Cerebellar cortex (tissue), 1 donor: ENCODE data around the gene GNRH2.
"Not testable (repeated sequence)": the region's sequence is repeated elsewhere in the genome, so short reads cannot be mapped to it uniquely, and the experiment has no call there.

Experiments used
- DNase-seq: peaks from one replicate; pipeline ENCODE4 v3.0.0-alpha.2; 2015; ENCODE audit warnings: low spot score

The GNRH2 gene

DNA sequence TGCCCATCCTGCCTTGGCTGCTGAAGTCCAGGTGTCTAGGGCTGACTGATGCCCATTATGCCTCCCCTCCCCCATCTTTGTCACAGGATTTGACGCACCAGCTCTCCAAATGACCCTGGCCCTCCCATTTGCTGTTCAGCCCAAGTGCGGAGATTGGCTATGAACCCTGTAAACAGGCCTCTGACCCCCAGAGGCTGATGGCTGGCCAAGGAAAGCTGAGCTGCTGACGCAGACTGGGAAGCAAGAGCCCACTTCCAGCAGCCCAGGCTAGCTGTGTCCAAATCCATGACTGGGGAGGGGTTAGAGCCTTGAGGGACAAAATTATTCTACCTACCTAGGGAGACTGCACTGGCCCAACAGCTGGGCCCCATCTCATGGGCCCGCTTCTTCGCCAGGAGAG lies 797 bp upstream of the GNRH2 start:
- no peak for DNase-seq

DNA sequence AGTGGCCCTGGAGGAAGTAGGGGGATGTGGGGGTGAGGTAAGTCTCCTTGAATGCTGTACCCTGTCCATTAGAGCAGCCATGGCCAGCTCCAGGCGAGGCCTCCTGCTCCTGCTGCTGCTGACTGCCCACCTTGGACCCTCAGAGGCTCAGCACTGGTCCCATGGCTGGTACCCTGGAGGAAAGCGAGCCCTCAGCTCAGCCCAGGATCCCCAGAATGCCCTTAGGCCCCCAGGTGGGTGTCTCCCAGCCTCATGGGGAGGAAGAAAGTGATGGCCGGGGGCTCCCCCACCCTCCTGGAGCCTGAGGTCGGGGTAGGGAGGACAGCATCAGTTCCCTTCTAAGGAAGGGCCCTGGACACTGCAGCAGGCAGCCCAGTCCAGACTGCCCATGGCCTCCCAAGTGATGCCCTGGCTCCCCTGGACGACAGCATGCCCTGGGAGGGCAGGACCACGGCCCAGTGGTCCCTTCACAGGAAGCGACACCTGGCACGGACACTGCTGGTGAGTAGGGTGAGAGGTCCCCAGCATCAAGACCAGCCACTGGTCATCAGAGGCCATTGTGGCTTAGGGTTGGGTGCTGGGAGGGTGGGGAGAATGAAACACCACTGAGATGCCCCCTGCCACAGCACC lies 1.0 kb downstream of the GNRH2 start:
- DNase-seq: no peak

- peak; percentile 89 for DNase-seq
Measured at GRCh38 chr20:3045042-3045815, 1.8 kb downstream of the GNRH2 start.

GRCh38 chr20:3045816-3046676 lies 2.6 kb downstream of the GNRH2 start, which contains the start of gene MRPS26:
MRPS26 (plus strand) TSS chr20:3046052; CDS start chr20:3046069, 17 bp downstream.
- peak; percentile 88 for DNase-seq

DNA sequence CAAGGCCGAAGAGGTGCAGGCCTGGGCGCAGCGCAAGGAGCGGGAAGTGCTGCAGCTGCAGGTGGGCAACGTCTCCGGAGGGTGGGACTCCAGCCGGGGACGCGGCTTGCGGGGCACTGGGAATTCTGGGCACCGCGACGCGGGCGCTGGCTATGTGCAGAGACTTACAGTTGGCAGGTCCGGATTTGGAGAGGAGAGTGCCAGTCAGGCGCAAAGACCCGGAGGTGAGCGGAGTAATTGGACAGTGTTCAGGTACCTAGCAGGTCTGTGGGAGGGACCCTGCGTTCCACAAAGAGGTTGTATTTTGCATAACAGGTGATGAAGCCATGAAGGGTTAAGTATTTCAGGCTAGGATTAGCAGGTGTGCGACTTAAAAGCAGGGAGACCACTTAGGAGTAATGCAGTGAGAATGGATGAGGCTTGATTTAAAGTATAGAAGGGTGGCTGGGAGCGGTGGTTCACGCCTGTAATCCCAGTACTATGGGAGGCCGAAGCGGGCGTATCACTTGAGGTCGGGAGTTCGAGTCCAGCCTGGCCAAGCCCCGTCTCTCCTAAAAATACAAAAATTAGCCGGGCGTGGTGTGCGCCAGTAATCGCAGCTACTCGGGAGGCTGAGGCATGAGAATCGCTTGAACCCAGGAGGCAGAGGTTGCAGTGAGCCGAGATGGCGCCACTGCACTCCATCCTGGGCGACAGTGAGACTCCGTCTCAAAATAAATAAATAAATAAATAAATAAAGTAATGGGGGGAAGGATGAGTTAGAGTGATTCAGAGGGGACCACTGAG lies 3.4 kb downstream of the GNRH2 start:
- peak; percentile 35 for DNase-seq

DNA sequence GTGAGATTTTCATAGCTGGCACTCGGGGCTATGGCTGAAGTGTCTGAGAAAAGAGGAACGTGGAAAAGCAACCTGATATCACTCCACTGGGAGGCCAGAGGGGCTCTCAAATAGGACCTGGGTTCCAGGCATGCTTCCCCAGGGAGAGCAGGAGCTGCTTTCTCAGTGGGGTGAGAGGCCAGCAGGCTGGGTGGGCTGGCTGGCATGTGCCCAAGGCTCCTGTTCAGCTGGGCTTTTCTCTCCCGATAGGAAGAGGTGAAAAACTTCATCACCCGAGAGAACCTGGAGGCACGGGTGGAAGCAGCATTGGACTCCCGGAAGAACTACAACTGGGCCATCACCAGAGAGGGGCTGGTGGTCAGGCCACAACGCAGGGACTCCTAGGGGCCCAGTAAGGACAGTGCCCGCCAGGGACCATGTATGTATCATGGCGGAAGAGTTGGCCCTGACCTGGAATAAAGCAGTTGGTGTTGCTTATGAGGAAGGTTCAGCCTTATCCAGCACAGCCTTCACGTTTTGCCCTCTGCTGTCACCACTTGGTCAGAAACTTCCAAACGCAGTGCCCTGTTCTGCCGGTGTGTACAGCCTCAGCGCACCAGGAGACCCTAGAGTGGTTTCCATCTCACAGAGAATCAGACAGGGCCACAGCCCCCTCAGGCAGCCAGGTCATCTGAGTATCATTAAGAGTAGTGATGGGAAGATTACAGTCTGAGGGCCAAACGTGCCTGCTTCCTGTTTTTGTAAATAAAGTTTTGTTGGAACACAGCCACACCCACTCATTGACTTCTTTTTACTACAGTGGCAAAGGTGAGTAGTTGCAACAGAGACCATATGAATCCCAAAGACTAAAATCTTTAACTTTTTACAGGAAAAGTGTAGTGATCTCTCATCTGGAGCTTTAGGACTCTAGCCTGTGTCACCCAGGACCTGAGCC lies 4.3 kb downstream of the GNRH2 start:
- DNase-seq: no peak

- no peak for DNase-seq
Measured at GRCh38 chr20:3051385-3052019, 8.1 kb downstream of the GNRH2 start.

GRCh38 chr20:3059489-3059888 lies 16.1 kb downstream of the GNRH2 start:
- no peak for DNase-seq

GRCh38 chr20:3064119-3064518 lies 20.7 kb downstream of the GNRH2 start:
- DNase-seq: not testable (repeated sequence)

DNA sequence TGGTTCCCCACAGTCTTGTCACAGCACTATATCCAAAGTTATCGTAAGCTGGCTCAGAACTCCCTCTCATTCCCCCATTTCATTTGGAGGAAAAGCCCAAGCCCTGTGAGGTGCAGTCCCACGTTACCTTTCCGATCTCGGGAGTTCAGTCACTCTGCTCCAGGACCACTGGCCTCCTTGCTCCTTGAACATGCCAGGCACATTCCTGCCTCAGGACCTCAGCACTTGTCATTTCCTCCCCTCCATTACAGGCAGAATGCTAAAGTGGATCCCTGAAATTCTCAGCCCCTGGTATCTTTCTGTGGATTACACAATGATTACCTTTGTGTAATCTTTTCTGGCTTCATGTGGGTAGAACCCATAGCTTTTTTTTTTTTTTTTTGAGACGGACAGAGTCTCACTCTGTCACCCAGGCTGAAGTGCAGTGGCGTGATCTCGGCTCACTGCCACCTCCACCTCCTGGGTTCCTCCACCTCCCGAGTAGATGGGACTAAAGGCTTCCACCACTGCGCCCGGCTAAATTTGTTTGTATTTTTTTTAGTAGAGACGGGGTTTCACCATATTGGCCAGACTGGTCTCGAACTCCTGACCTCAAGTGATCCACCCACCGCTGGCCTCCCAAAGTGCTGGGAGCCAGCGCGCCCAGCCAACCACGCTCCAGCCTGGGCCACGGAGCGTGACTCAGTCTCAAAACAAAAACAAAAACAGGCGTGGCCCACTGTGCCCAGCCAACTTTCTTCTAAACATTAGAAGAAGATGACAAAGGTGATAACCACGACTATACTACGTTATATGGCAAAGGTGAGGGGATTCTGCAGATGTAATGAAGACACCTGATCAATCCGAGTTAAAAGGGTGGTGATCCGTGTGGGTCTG lies 24.0 kb downstream of the GNRH2 start:
- no peak for DNase-seq

DNA sequence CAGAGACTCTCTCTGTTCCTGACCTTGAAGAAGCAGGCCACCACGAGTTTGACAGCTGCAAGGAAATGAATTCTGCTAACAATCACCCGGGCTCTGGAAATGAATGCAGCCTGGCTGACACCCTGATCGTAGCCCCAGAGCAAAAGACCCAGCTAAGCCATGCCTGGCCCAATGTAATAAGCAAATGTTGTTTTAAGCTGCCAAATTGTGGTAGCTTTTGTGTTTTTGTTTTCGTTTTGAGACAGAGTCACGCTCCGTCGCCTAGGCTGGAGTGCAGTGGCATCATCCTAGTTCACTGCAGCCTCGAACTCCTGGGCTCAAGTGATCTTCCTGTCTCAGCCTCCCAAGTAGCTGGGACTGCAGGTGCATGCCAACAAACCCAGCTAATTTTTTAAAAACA lies 24.7 kb downstream of the GNRH2 start:
- DNase-seq: no peak

DNA sequence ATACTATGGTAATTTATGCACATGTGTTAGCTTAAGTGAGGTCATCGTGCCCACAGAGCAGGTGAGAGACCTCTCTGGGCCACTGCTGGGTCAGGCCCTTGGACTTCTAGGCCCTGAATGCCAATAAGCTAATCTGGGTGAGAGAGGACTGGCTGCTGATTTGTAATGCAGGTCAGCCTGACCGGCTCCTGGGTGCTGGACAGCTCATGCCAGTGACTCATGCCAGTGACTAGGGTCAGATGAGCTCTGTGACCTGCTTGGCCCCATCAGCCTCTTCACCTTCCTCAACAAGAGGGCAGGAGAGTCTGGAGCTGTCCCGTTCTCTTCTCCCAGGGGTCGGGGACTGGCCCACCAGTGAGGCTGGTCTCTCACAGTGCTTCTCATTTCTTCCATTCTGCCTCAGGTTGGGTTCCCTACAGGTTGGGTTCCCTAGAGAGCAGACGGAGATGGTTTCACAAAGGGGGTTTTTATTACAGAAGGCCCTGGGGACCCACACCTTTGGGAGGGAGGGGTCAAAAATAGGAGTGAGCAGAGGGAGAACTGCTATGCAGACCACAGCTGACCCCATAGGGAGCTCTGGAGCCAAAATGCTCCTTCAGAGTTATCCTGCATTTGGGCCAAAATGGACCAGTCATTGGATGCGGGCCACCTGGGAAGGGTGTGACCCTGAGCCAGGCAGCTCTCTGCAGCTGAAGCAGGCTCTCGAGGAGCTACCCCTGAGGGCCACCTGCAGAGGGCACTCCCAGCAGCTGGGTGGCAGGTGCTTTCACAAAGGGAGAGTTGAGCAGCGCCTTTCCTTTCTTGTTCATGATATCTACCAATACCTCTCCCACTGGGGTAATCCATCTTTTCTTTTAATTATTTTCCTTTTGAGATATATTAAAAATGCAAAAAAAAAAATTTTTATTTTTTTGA lies 25.8 kb downstream of the GNRH2 start:
- DNase-seq: no peak

- DNase-seq: no peak
Measured at GRCh38 chr20:3070725-3071124, 27.3 kb downstream of the GNRH2 start.

GRCh38 chr20:3071266-3071609 lies 27.8 kb downstream of the GNRH2 start:
- no peak for DNase-seq

GRCh38 chr20:3071610-3072529 lies 28.4 kb downstream of the GNRH2 start, which contains the start of gene OXT:
OXT (plus strand) TSS chr20:3071620; CDS start chr20:3071656, 36 bp downstream.
- DNase-seq: no peak

DNA sequence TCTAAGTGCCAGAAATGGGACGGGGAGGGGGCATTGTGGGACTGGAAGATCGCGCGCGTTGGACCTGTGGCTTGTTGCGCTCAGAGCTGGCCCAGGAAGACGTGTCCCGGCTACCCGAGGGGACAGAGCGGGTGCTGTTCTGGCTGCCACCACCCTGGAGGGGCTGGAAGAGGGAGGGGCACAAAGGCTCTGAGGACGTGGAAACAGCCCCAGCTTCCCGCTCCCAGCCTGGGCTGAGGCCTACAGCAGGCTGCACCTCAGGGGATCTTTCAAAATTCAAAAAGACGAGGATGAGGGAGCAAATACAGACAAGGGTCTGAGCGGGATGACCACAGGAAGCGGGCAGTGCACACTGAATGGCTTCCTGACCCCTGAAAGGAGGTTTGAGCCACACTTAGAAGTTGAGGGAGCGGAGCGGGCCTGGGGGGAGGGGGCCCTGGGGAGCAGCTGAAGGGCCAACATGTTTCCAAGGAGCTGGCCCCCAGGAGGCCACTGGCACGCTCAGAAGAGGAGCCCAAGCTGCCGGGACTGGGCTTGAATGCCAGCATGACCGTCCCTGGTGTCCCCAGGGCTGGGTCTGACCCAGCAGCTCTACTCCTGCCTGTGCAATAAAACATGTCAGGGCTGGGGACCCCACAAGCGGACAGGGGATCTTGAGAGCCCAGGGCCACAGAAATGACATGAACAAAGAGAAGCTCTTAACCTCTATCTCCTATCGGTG lies 29.3 kb downstream of the GNRH2 start:
- no peak for DNase-seq
